Osteocyte (in vitro differentiated cells): ENCODE results near the gene RAPGEF4. TPM values are rescaled to one million over a fixed set of nuclear protein-coding genes. Genes with fewer than 3 reads are reported as not detected.
A peak's percentile ranks its signal among the peaks of the same experiment; 100 is the strongest.
"Not testable (repeated sequence)": the region's sequence is repeated elsewhere in the genome, so short reads cannot be mapped to it uniquely, and the experiment has no call there.

ENCODE experiments used
- DNase-seq: peaks from one replicate; pipeline ENCODE4 v3.0.0; 2021; ENCODE audit warnings: mixed read lengths; ENCODE audit not compliant: unreplicated experiment; ENCODE audit errors: extremely low spot score
- H3K27ac Mint-ChIP-seq: one replicate; pipeline ENCODE4 v1.8.0; 2021; ENCODE audit warnings: mild to moderate bottlenecking, mixed read lengths; ENCODE audit not compliant: unreplicated experiment
- H3K27me3 Mint-ChIP-seq: one replicate; pipeline ENCODE4 v1.8.0; 2021; ENCODE audit warnings: mixed read lengths; ENCODE audit not compliant: unreplicated experiment
- H3K36me3 Mint-ChIP-seq: one replicate; pipeline ENCODE4 v1.8.0; 2021; ENCODE audit warnings: mixed read lengths; ENCODE audit not compliant: unreplicated experiment
- H3K4me1 Mint-ChIP-seq: one replicate; pipeline ENCODE4 v1.8.0; 2021; ENCODE audit warnings: mixed read lengths; ENCODE audit not compliant: unreplicated experiment
- H3K4me3 Mint-ChIP-seq: one replicate; pipeline ENCODE4 v1.8.0; 2021; ENCODE audit warnings: mild to moderate bottlenecking, moderate library complexity, mixed read lengths; ENCODE audit not compliant: unreplicated experiment
- H3K9me3 Mint-ChIP-seq: one replicate; pipeline ENCODE4 v1.8.0; 2021; ENCODE audit warnings: mixed read lengths; ENCODE audit not compliant: unreplicated experiment
- total RNA-seq: library from RNA; stranded (reverse); gene quantifications from 2 replicates; pipeline ENCODE4 v1.2.1, GENCODE V29; 2021
- TF ChIP-seq, protein P1 (sequence below): fragments of 200-600 bp; sonication (generic); IDR thresholded peaks from 2 replicates; pipeline ENCODE4 v1.5.0; 2021; ENCODE audit warnings: antibody characterized with exemption, mild to moderate bottlenecking, moderate library complexity

Gene RAPGEF4
- total RNA-seq, 1 donor from 2014 or later = 0.91 TPM

- Mint-ChIP-seq H3K27me3 (no peaks in the 10 kb centered on the region), H3K4me1 (peaks cover 5% of the 10 kb centered on the region), H3K36me3 (no peaks in the 10 kb centered on the region), H3K9me3 (no peaks in the 10 kb centered on the region), H3K27ac (no peak overlapping the region), H3K4me3 (no peak overlapping the region)
- TF ChIP-seq, protein P1, sequence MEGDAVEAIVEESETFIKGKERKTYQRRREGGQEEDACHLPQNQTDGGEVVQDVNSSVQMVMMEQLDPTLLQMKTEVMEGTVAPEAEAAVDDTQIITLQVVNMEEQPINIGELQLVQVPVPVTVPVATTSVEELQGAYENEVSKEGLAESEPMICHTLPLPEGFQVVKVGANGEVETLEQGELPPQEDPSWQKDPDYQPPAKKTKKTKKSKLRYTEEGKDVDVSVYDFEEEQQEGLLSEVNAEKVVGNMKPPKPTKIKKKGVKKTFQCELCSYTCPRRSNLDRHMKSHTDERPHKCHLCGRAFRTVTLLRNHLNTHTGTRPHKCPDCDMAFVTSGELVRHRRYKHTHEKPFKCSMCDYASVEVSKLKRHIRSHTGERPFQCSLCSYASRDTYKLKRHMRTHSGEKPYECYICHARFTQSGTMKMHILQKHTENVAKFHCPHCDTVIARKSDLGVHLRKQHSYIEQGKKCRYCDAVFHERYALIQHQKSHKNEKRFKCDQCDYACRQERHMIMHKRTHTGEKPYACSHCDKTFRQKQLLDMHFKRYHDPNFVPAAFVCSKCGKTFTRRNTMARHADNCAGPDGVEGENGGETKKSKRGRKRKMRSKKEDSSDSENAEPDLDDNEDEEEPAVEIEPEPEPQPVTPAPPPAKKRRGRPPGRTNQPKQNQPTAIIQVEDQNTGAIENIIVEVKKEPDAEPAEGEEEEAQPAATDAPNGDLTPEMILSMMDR = no peak
- DNase-seq = no peak
Measured at GRCh38 chr2:172791953-172792352, 56.3 kb downstream of the RAPGEF4 start.

- Mint-ChIP-seq H3K4me1 (peaks cover 5% of the 10 kb centered on the region), H3K27ac (no peak overlapping the region), H3K9me3 (no peaks in the 10 kb centered on the region), H3K27me3 (no peaks in the 10 kb centered on the region), H3K4me3 (no peak overlapping the region), H3K36me3 (no peaks in the 10 kb centered on the region)
- DNase-seq = no peak
- TF ChIP-seq, protein P1 = no peak
Measured at GRCh38 chr2:172792711-172793110, 57.1 kb downstream of the RAPGEF4 start.

DNA sequence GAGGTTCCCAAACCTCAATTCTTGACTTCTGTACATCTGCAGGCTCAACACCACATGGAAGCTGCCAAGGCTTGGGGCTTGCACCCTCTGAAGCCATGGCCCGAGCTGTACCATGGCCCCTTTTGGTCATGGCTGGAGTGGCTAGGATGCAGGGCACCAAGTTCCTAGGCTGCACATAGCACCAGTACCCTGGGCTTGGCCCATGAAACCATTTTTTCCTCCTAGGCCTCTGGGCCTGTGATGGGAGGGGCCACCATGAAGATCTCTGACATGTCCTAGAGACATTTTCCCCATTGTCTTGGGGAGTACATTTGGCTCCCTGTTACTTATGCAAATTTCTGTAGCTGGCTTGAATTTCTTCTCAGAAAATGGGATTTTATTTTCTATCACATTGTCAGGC is 67.7 kb downstream of the RAPGEF4 start:
- not testable (repeated sequence) for H3K27ac Mint-ChIP-seq, H3K27me3 Mint-ChIP-seq, H3K36me3 Mint-ChIP-seq, H3K4me3 Mint-ChIP-seq, H3K4me1 Mint-ChIP-seq, DNase-seq
- peaks cover 11% of the 10 kb centered on the region for H3K9me3 Mint-ChIP-seq

GRCh38 chr2:172804423-172804822 is 68.8 kb downstream of the RAPGEF4 start:
- Mint-ChIP-seq H3K4me1 (peaks cover 4% of the 10 kb centered on the region), H3K4me3 (no peak overlapping the region), H3K36me3 (no peaks in the 10 kb centered on the region), H3K9me3 (peaks cover 11% of the 10 kb centered on the region), H3K27ac (no peak overlapping the region), H3K27me3 (no peaks in the 10 kb centered on the region)
- DNase-seq = no peak
- TF ChIP-seq, protein P1 = no peak

GRCh38 chr2:172806493-172806892 is 70.8 kb downstream of the RAPGEF4 start:
- Mint-ChIP-seq H3K4me3 (no peak overlapping the region), H3K9me3 (peaks cover 11% of the 10 kb centered on the region), H3K36me3 (no peaks in the 10 kb centered on the region), H3K27ac (no peak overlapping the region), H3K4me1 (peaks cover 2% of the 10 kb centered on the region), H3K27me3 (no peaks in the 10 kb centered on the region)
- TF ChIP-seq, protein P1 = peak; percentile 92
- no peak for DNase-seq

- H3K27ac Mint-ChIP-seq = no peak overlapping the region
- H3K9me3 Mint-ChIP-seq = peaks cover 11% of the 10 kb centered on the region
- H3K36me3 Mint-ChIP-seq = no peaks in the 10 kb centered on the region
- no peak overlapping the region for H3K4me3 Mint-ChIP-seq
- H3K4me1 Mint-ChIP-seq = peaks cover 2% of the 10 kb centered on the region
- no peaks in the 10 kb centered on the region for H3K27me3 Mint-ChIP-seq
- no peak for DNase-seq
- TF ChIP-seq, protein P1 = no peak
Measured at GRCh38 chr2:172806996-172807395, 71.4 kb downstream of the RAPGEF4 start.
